Right kidney (tissue), 1 donor: Measurements from ENCODE around the gene FUT3.
"Not testable (repeated sequence)": the region's sequence is repeated elsewhere in the genome, so short reads cannot be mapped to it uniquely, and the experiment has no call there.

Experiments used
- DNase-seq: peaks from one replicate; pipeline ENCODE4 v3.0.0-alpha.2; 2016

Gene FUT3

GRCh38 chr19:5882421-5882968, 31.2 kb upstream of the FUT3 start:
- DNase-seq, result no peak

DNA sequence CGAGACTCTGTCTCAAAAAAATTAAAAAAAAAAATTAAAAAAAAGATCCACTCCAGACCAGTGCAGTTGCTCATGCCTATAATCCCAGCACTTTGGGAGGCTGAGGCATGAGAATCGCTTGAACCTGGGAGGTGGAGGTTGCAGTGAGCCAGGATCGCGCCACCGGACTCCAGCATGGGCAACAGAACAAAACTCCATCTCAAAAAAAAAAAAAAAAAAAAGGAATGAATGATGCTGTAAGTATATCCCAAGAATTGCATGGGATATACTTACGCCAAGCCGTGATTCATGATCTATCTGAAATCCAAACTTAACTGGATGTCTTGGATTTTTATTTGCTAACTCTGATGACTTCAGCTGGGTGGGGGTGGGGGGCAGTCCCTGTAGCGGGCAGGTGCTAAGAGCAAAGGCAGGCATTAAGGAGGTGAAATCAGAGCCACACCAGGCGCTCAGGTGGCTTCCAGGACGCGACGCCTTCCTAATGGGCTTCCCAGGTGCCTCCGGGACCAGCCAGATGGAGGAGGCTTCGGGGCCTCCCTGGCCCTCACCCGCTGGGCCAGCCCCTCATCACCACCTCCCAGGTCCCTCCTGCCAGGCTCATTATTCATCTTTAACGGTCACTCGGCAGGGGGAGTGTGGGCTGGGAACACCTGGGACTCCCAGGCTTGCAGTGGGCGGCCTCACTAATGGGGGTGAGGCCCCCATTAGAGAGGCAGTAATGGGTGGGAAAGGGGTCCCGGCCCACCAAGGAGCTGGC, 30.5 kb upstream of the FUT3 start:
- no peak for DNase-seq

DNA sequence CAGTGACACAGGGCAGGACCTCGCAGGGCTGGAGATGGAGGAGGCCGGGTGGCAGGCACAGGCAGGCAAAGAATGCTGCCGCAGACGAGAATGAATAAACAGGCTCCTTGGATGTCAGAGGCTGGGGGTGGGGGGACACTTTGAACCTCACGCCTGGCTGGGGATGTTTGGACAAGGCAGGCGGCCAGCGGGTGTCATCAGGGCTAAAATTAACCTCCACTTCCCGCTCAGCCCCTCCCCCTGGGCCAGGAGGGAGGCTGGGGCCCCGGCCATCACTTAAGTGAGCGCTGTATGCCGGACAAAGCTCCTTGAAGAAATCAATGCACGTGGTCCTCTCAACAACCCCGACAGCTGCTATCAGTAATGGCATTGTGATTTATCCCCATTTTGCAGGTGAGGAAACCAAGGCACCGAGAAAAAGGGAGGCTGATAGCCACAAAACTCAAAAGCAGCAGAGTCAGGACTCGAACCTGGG, 29.4 kb upstream of the FUT3 start:
- DNase-seq, result no peak

DNA sequence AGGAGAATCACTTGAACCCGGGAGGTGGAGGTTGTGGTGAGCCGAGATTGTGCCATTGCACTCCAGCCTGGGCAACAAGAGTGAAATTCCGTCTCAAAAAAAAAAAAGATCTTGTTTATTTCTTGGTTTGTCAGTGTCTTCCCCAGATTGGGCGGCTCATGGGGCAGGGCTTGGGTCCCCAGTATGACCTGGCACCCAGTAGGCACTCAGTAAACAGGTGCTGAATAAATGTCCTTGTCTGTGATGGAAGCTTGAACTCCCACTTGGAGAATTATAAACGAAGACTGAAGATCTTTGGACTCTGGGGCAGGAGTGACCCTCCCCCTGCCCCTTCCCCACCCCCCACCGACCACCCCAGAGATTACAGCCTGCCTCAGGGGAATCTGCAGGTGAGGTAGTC, 28.9 kb upstream of the FUT3 start:
- no peak for DNase-seq

- no peak for DNase-seq
Measured at GRCh38 chr19:5877882-5878281, 26.6 kb upstream of the FUT3 start.

- DNase-seq, result no peak
Measured at GRCh38 chr19:5877427-5877826, 26.2 kb upstream of the FUT3 start.

DNA sequence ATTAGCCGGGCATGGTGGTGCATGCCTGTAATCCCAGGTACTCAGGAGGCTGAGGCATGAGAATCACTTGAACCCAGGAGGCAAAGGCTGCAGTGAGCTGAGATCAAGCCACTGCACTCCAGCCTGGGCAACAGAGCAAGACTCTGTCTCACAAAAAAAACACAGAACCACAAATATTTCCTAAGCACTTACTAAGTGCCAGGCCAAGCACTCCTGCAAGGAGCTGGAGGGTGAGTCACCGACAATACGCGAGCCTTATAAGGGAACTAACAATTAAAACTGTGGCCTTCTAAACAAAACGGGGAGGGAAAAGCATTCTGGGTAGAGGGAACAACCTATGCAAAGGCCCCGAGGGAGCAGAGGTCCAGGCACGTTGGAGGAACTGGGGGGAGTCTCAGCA, 23.2 kb upstream of the FUT3 start:
- not testable (repeated sequence) for DNase-seq

DNA sequence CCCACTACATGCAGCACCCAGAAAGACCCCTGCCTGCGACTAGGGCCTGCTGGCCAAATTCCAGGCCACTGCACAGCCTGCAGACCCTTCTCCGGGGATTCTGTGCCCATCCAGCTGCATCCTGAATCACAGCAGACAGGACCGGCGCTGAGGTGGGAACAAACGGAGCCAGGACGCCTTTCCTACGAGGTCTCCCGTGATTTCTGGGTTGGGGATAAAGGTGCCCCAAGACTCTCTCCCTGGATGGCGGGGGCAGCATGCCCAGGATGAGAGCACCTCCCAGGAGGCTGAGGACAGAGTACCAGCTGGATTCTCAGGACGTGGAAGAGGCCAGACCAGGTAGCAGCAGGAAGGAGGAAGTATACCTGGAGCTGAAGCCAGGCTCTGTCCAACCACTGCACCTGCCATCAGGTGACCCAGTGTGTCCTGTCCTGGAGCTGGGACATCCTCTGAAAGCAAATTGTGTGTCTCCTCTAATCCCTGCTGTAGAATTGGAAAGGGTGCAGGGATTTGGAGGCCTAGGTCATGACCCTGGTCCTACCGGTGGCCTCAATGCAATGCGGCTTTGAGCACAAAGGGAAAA, 22.5 kb upstream of the FUT3 start:
- DNase-seq, result no peak

GRCh38 chr19:5870986-5871394, 19.7 kb upstream of the FUT3 start:
- no peak for DNase-seq

- no peak for DNase-seq
Measured at GRCh38 chr19:5867201-5868136, 16.2 kb upstream of the FUT3 start.

DNA sequence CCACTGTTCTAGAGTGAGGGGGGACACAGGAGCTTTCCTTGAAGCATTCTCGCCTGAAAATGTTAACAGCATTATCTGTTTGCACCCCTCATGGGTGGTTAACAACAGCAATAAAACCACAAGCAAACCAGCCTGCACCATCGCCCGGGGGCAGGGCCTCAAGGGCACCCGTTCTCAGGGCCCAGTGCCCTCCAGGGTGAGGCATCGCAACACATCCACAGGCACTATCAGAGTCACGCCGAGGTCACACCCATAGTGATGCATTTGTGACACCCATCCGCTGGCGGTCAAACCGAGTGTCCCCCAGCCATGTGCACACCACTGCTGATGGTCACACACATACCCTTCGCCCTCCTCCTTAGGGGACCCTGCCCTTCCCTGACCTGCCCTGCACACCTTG, 14.5 kb upstream of the FUT3 start:
- no peak for DNase-seq

DNA sequence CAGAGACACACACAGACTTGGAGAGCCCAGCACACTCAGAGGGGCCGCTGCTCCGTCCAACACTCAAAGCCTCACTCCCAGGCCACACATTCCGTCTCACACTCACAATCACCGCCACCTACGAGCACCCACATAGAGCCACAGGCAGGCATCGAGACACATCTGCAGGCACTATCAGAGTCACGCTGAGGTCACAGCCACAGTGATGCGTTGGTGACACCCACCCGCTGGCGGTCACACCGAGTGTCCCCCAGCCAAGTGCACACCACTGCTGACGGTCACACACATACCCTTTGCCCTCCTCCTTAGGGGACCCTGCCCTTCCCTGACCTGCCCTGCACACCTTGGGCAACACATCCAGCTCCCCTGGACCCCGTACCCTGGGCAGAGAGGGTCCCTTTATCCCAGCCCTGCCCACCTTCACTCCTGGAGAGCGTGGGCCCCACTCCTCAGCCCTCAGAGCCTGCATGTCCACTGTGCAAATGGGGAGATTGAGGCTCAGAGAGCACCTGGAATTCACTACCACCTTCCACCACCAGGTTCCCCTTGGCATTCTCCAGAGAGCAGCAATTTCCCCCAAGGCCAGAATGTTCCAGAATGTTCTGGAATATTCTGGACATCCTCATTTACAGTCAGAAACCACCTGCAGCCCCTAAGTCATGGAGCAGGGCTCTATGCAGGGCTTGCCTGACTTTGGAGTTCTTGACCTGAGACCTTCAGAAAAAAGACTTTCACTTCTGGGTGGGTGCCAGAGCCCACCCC, 13.7 kb upstream of the FUT3 start:
- no peak for DNase-seq

GRCh38 chr19:5864013-5864720, 12.9 kb upstream of the FUT3 start:
- no peak for DNase-seq

GRCh38 chr19:5863030-5863665, 11.9 kb upstream of the FUT3 start:
- no peak for DNase-seq

DNA sequence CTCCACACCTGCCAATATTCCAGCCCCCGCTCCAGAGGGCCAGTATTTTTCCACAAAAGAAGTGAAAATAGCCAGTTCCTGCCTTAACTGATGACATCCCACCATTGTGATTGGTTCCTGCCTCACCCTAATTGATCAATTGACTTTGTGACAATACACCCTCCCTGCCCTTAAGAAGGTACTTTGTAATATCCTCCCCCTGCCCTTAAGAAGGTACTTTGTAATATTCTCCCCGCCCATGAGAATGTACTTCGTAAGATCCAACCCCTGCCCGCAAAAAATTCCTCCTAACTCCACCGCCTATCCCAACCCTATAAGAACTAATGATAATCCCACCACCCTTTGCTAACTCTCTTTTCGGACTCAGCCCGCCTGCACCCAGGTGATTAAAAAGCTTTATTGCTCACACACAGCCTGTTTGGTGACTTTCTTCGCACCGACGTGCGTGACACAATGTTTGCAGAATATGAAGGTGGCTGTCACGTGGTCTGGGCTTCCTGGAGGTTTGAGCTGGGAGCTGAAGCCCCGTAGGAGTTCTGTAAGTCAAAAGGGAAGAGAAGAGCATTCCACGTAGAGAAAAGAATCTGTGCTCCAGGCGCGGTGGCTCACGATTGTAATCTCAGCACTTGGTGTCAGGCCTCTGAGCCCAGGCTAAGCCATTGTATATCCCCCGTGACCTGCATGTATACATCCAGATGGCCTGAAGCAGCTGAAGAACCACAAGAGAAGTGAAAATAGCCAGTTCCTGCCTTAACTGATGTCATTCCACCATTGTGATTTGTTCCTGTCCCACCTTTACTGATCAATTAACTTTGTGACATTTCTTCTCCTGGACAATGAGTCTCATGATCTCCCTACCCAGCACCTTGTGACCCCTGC, 6.2 kb upstream of the FUT3 start:
- DNase-seq, result no peak

DNA sequence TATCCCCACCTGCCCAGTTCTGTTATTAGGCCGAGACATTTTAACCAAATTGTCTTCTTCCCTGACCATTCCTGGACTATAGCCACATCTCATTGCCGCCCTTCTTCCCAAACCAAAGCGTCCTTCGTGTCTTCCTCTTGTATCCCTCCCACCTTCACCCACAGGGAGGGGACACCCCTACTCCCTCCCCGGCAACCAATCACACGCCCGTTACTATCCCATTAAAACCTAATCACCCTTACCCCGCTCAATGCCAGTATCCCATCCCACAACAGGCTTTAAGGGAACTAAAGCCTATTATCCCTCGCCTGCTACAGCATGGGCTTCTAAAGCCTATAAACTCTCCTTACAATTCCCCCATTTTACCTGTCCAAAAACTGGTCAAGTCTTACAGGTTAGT, 3.9 kb upstream of the FUT3 start:
- DNase-seq, result not testable (repeated sequence)

- not testable (repeated sequence) for DNase-seq
Measured at GRCh38 chr19:5854121-5854520, 2.9 kb upstream of the FUT3 start.

DNA sequence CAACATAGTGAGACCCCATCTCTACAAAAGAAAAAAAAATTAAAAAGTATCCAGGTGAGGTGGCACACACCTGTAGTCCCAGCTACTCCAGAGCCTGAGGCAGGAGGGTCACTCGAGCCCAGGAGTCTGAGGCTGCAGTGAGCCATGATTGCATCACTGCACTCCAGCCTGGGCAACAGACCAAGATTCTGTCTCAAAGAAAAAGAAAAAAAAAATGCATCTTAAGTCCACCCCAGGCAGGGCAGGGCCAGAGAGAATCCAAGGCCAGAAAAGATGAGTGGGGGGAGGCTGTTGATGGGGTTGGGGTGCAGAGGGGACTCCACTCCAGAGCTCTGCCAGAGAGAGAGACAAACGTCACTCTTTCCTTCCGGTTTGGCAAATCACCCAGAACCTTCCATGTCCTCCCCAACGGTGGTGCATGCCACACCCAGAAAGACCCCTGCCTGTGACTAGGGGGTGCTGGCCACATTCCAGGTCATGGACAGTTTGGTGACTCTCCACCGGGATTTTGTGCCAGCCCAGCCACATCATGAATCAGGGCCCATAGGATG, 431 bp downstream of the FUT3 start:
- DNase-seq, result no peak

DNA sequence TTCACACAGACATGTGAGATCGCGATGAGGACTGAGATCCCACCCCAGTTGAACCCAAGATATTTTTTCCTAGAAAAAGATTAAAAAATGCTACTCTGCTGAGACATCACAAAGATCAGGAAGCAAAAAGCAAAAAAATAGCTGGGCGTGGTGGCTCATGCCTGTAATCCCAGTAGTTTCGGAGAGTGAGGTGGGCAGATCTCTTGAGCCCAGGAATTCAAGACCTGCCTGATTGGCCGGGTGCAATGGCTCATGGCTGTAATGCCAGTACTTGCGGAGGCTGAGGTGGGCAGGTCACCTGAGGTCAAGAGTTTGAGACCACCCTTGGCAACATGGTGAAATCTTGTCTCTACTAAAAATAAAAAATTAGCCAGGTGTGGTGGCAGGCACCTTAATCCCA, 1.1 kb downstream of the FUT3 start:
- no peak for DNase-seq
